ENCODE data around the gene AMPH.
"Not testable (repeated sequence)": the region's sequence is repeated elsewhere in the genome, so short reads cannot be mapped to it uniquely, and the experiment has no call there.

Gene AMPH

DNA sequence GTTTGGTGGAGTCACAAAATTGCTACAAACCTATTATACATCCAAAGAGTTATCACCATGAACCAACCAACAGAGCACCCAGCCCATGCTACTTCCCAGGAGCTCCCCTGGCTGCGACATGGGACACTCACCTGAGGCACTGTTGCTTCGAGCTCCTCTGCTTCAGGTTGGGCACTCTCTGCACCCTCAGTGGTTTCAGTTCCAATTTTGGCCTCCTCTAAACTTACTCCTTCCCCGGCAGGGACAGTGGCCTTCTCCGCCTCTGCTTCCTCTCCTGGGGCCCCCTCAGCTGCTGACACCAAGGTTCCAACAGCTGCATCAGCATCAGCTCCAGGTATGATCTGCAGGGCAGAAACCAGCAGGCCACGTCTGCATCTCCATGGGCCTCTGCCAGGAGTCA, 237.3 kb downstream of the AMPH start:
- DNase-seq = no peak

DNA sequence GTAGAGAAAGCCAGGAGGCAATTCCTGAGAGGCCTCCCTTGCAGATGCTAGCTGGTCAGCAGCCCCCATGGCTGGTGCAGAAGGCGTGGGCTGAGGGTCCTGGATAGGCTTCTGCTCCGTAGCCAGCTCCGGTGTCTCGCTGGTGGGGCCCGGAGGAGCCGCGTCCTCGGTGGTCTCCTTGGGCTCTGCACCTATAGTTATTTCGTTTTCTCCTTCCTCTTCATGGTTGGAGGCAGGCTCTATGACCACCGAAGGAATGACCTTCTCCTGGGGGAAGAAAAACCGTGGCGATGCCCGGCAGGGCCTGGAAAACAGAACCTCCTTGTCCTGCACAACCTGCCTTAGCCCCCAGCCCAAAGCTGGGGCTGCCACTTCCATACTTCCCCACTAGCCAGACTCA, 239.4 kb downstream of the AMPH start:
- DNase-seq = no peak

DNA sequence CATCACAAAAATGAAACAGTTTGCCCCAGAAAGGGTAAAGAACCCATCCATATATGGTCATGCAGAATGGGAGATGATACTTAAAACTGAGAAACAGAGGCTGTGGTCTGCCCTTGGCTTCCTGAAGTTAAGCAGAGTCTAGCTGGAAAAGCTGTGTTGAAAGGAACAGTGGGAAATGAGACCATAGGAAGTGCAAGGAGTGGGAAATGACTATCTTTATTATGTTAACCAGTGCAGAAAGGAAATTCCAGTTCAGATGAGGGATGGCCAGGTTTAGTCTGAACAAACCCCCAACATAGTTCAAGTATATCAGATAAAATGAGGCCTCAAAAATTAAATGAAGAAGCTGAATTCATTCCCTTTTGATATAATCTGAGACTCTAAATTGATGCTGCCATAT, 245.5 kb downstream of the AMPH start:
- DNase-seq = no peak

DNA sequence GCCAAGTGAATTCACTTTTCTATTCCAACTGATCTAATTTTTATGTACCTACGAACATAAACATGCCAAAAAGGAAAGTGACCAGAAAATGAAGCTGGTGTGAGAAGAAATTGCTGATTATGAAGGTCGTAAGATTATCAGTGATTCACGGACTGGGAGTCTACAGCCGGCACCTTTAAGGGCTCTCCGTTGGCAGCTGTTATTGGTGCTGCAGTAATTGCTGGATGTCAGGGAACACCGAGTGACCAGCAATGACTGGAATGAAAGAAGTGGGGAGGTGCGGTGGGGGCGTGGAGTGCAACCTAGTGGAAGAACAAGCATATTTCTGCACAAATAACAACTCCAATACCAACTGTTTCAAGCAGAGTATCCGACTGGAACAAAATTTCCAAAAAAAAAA, 247.9 kb downstream of the AMPH start:
- DNase-seq = no peak

DNA sequence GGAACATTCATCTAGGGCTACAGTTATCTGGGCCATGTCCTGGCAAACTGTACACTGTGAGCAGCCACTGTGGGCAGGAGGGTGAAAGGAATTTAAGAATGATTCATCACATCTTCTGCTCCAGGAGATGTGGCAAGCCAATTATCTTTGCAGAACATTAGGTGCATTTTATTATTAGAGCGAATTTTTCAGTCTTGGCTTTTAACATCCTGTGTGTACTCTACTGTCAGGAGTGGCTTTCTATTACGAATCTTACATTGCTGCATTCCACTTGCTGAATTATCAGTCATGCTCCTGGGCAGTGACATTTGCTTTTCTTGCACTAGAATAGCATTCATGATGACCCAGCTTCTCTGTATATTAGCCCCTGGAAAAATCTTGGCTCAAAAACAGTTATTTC, 248.5 kb downstream of the AMPH start:
- DNase-seq = no peak

DNA sequence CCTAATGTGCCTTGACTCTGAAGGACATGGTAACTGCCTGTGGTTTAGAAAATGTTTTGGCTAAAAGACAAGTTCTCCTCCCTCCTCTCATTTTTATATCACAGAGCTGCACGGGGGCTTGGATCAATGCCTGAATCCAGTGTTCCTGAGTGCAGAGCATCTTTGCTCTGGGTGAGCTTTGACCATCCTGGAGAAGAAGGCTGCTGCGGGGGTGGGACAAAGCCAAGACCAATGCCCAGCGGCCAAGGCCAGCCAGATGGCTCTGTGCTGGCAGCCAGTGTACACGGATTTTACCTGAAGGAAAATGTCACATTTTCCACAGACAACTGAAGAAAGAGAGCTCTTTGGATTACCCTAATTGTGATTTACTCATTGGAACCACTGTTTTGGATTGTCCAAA, 255.7 kb downstream of the AMPH start:
- no peak for DNase-seq

DNA sequence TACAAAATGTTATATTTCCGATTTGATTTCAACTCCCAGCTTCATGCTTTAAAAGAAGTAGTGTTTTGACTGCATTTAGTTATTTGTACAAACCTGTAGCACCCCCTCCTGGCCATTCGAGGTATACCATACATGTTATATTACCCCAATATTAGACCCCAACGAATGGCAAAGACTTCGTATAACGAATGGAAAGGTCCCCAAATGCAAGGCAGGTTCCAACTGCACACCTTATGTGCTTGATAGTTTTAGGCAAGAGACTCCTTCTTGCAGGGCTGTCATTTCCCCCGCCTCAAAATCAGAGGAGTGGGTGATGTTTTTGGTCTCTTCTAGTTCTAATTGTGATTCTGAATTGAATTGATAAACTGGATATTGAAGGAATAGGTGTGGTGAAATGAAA, 256.7 kb downstream of the AMPH start:
- peak; percentile 56 for DNase-seq

DNA sequence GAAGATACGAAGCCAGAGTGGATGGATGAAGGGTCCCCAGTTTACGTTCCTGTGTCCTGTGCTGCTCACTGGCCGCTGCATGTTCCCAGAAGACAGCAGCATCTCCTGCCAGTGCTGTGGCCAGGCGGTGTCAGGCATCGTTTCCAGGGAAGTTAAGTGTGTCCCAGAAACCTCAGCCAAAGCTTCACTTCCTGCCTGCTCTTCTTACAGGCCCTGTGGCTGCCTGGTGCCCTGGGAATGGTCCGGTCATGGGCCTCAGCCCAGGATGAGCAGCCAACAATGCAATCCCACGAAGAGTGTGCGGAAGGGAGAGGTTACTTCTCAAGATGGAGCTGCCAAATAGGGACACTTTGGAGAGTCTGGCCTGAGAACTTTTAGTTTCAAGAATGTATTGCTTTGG, 258.0 kb downstream of the AMPH start:
- DNase-seq = no peak

DNA sequence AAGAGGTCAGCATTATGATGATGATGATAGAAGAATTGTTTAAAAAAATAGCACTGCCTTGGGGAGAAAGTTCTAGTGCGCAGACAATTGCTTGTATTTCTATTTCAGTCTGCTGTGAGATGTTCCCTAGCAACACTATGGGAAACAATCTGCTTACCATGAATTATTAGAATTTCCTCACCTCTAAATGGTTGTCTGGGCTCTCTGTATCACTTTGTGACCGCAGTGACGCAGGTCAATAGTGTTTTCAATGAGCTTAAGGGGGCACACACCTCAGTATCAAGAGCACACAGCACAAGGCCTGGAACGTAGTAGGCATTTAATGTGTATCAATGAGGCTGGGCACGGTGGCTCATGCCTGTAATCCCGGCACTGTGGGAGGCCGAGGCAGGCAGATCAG, 258.9 kb downstream of the AMPH start:
- no peak for DNase-seq

DNA sequence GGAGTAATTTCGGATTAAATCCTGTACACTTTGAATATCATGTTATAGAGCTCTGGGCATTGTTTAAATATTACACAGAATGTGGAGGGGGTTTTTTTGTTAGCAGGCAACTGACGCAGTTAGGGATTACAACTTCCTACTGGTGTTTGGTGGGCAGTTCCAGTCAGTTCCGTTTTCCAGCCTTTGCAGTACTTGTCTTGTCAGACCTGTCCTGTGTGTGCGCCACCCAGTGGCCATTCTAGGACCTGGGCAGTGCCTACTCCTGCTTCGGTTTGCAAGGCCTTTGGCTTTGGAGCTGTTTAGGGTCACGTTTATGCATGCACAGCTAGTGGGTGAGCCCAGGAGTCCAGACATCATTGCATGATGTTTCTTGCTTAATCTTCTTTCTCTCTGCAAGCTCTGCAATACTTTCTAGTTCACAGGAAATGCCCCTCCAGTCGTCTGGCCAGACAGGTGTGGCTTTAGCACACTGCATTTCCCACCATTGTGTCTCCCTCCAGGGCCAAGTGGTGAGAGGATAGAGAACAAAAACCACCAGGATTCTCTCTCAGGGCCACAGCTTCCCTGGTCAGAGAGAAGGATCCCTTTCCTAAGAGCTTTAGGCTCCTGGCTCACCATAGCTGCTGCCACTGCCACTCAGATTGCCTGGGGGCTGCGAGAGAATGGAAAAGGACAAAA, 261.2 kb downstream of the AMPH start:
- DNase-seq = peak; percentile 69

DNA sequence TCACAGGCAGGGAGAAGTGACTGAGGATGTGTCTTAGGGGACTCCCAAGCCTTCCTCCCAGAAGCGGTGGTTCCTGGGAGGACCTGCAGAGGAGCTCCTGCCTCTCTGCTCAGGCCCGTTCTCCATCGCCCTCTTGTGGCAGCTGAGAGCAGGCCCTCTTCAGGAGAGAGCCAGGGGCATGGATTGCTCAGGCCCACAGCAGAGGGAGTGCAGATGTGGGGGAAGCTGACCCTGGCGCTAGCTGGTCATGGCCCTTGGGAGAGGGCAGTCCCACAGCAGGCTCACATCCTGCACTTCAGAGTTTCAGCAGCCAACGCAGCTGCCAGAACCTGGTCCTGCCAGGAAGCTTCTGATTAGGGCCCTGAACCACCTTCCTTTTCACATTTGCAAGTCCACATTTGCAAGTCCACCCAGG, 263.0 kb downstream of the AMPH start:
- DNase-seq = peak; percentile 66

DNA sequence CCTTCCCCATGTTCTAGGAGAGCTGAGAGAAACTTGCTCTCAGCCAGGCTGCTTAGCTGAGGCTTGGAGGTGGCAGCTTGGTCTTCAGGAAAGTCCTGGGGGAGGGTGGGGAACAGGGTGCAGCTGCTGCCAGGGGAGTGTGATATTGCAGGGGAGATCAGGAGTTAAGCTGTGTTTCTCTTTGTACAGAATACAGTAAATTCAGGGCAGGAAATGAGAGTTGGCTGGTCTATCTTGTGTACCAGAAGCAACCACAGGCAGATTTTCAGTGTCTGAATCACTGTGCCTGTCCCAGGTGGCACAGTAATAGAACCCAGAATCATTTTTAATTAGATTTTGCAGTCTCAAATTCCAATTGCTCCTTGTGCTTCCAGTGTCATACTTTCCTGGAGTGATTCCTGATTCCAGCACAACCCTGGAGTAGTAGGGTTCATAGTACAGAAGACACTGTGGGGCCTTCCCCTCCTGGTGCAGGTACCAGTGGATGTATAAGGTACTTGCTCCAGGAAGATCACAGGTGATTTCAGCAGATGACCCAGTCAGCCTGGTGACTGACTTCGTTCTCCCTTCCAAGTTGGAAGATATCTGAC, 263.8 kb downstream of the AMPH start:
- DNase-seq = no peak

DNA sequence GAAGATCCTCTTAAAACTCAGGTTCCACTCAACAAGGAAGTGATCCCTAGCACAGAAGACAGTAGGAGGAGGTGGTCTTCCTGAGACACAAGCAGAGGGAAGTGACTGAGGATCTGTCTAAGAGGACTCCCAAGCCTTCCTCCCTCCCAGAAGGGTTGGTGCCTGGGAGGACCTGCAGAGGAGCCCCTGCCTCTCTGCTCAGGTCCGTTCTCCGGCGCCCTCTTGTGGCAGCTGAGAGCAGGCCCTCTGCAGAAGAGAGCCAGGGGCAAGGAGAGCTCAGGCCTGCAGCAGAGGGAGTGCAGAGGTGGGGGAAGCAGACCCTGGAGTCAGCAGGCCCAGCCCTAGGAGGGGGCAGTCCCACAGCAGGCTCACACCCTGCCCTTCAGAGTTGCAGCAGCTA, 267.8 kb downstream of the AMPH start:
- DNase-seq = peak; percentile 76

DNA sequence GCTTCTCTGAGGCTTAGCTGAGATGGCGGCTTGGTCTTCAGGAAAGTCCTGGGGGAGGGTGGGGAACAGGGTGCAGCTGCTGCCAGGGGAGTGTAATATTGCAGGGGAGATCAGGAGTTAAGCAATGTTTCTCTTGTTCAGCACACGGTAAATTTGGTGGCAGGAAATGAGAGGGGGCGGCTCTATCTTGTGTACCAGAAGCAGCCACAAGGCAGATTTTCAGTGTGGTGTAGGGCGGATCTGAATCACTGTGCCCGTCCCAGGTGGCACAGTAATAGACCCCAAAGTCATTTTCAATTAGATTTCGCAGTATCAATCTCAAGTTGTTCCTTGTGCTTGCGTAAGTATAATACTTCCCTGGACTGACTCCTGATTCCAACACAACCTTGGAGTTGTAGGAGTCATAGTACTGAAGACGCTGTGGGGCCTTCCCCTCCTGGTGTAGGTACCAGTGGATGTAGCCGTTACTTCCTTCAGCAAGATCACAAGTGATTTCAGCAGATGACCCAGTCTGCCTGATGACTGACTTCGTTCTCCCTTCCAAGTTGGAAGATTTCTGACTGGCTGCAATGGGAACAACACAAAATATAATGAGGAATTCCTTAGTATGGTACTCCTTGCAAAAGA, 268.4 kb downstream of the AMPH start:
- DNase-seq = not testable (repeated sequence)

DNA sequence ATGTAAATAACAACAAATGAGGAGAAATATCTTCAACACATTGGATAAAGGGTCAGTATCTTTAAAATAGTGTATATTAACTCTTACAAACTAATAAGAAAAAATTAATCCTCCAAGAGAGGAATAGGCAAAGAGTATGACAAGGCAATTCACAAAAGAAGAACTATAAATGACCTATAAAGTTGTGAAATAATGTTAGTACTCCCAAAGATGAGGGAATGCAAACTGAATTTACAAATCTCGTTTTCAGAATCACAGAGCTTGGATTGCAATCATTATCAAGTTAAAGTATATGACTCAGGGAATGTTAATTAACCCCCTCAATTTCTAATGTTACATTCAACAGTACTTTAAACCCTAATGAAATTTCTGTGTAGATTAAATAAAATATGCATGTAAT, 270.4 kb downstream of the AMPH start:
- DNase-seq = no peak

DNA sequence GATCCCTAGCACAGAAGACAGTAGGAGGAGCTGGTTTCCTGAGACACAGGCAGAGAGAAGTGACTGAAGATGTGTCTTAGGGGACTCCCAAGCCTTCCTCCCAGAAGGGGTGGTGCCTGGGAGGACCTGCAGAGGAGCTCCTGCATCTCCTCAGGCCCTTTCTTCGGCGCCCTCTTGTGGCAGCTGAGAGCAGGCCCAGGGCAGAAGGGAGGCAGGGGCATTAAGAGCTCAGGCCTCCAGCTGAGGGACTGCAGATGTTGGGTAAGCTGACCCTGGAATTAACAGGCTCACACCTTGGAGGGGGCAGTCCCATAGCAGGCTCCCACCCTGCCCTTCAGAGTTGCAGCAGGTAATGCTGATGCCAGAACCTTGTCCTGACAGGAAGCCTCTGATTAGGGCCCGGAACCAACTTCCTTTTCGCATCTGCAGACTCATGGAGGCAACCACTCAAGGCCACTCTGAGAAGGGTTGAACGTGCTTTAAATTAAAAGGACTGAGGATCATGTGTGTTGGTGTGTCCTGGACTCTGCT, 272.0 kb downstream of the AMPH start:
- peak; percentile 72 for DNase-seq

DNA sequence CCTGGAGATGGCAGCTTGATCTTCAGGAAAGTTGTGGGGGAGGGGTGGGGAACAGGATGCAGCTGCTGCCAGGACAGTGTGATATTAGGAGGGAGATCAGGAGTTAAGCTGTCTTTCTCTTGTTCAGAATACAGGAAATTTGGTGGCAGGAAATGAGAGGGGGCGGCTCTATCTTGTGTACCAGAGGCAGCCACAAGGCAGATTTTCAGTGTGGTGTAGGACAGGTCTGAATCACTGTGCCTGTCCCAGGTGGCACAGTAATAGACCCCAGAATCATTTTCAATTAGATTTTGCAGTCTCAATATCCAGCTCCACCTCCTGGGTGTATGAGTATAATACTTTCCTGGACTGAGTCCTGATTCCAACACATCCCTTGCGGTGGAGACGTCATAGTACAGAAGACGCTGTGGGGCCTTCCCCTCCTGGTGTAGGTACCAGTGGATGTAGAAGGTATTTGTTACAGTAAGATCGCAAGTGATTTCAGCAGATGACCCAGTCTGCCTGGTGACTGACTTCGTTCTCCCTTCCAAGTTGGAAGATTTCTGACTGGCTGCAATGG, 272.8 kb downstream of the AMPH start:
- not testable (repeated sequence) for DNase-seq

DNA sequence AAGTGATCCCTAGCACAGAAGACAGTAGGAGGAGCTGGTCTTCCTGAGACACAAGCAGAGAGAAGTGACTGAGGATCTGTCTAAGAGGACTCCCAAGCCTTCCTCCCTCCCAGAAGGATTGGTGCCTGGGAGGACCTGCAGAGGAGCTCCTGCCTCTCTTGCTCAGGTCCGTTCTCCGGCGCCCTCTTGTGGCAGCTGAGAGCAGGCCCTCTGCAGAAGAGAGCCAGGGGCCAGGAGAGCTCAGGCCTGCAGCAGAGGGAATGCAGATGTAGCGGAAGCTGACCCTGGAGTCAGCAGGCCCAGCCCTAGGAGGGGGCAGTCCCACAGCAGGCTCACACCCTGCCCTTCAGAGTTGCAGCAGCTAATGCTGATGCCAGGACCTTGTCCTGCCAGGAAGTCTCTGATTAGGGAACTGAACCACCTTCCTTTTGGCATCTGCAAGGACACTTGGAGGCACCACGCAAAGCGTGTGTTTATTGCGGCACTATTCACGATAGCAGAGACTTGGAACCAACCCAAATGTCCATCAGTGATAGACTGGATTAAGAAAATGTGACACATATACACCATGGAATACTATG, 276.8 kb downstream of the AMPH start:
- DNase-seq = peak; percentile 71

DNA sequence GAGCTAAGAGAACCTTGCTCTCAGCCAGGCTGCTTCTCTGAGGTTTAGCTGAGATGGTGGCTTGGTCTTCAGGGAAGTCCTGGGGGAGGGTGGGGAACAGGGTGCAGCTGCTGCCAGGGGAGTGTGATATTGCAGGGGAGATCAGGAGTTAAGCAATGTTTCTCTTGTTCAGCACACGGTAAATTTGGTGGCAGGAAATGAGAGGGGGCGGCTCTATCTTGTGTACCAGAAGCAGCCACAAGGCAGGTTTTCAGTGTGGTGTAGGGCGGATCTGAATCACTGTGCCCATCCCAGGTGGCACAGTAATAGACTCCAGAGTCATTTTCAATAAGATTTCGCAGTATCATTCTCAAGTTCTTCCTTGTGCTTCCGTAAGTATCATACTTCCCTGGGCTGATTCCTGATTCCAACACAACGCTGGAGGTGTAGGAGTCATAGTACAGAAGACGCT, 277.7 kb downstream of the AMPH start:
- DNase-seq = not testable (repeated sequence)

DNA sequence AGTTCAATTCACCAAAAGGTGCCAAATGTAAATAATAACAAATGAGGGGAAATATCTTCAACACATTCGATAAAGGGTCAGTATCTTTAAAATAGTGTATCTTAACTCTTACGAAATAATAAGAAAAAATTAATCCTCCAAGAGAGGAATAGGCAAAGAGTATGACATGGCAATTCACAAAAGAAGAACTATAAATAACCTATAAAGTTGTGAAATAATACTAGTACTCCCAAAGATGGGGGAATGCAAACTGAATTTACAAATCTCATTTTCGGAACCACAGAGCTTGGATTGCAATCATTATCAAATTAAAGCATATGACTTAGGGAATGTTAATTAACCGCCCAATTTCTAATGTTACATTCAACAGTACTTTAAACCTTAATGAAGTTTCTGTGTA, 279.6 kb downstream of the AMPH start:
- DNase-seq = no peak

DNA sequence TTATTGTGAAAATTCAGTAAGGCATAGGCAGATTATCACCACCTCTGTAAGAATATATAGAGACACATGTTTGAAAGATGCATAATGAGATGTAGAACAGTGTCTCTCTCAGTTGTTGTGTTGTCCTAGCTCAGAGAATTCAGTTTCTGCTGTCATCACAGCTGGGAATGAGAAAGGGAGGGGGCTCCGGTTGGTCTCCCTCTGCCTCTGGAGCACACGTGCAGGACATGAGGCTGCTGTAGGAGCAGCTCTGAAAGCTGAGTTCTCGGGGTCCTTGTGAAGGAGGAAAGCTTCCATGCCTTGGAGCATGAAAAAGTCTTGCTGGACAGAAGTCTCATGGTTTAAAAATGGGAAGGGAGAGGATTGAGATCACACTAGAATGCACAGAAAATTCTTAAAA, 280.4 kb downstream of the AMPH start:
- not testable (repeated sequence) for DNase-seq

DNA sequence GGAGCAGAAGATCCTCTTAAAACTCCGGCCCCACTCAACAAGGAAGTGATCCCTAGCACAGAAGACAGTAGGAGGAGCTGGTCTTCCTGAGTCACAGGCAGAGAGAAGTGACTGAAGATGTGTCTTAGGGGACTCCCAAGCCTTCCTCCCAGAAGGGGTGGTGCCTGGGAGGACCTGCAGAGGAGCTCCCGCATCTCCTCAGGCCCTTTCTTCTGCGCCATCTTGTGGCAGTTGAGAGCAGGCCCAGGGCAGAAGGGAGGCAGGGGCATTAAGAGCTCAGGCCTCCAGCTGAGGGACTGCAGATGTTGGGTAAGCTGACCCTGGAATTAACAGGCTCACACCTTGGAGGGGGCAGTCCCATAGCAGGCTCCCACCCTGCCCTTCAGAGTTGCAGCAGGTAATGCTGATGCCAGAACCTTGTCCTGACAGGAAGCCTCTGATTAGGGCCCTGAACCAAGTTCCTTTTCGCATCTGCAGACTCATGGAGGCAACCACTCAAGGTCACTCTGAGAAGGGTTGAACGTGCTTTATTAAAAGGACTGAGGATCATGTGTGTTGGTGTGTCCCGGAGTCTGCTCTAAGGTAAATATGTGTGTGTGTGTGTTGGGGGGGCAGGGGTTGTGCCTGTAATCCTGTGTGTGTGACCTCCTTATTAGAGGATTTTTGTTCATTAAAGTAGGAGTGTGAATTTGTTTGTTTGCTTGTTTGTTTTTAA, 281.1 kb downstream of the AMPH start:
- DNase-seq = peak; percentile 56

Data from activated CD4-positive, CD25-positive, alpha-beta regulatory T cell treated with anti-CD3 and anti-CD28 coated beads, Interleukin-2, amount 50 U/mL, for 72 hours (primary cell).